Fibroblast of pulmonary artery (primary cell): ENCODE data around the gene PAGE4.

Source experiments
- DNase-seq: peaks from one replicate; pipeline ENCODE4 v3.0.0-alpha.2; 2010; ENCODE audit warnings: low read depth
- H3K4me3 ChIP-seq: replicated peaks from 2 replicates; pipeline ENCODE4 v1.5.1; 2011; ENCODE audit warnings: low read depth, mild to moderate bottlenecking, control low read depth, low read length, moderate library complexity
- CTCF ChIP-seq: IDR thresholded peaks from 2 replicates; pipeline ENCODE4 v1.5.1; 2011; ENCODE audit warnings: mild to moderate bottlenecking, control low read depth, low read length, inconsistent platforms; ENCODE audit errors: missing control alignments

The PAGE4 gene

GRCh38 chrX:49848275-49848674, 19.2 kb downstream of the PAGE4 start:
- H3K4me3 ChIP-seq = no peak overlapping the region
- DNase-seq = no peak
- no peak for TF ChIP-seq CTCF

GRCh38 chrX:49850028-49850427, 20.9 kb downstream of the PAGE4 start:
- no peak for DNase-seq
- no peak overlapping the region for H3K4me3 ChIP-seq
- no peak for TF ChIP-seq CTCF

- no peak for TF ChIP-seq CTCF
- no peak for DNase-seq
- no peak overlapping the region for H3K4me3 ChIP-seq
These were observed 24.6 kb downstream of the PAGE4 start for GRCh38 chrX:49853661-49854060.

GRCh38 chrX:49856819-49857218, 27.7 kb downstream of the PAGE4 start:
- no peak overlapping the region for H3K4me3 ChIP-seq
- DNase-seq = no peak
- no peak for TF ChIP-seq CTCF

- no peak for TF ChIP-seq CTCF
- H3K4me3 ChIP-seq = no peak overlapping the region
- DNase-seq = no peak
These were observed 29.2 kb downstream of the PAGE4 start for GRCh38 chrX:49858341-49858740.

- no peak for TF ChIP-seq CTCF
- DNase-seq = no peak
- H3K4me3 ChIP-seq = no peak overlapping the region
These were observed 30.4 kb downstream of the PAGE4 start for GRCh38 chrX:49859491-49859890.

GRCh38 chrX:49860867-49861535, 31.9 kb downstream of the PAGE4 start:
- no peak for TF ChIP-seq CTCF
- DNase-seq = no peak
- H3K4me3 ChIP-seq = no peak overlapping the region
